ENCODE data around the gene SEC23B.
"Not testable (repeated sequence)": the region's sequence is repeated elsewhere in the genome, so short reads cannot be mapped to it uniquely, and the experiment has no call there.

Gene SEC23B

GRCh38 chr20:18496042-18496441 lies 11.7 kb upstream of the SEC23B start:
- Histone ChIP-seq H3K9ac (peak overlapping the region; percentile 75 to 87 (median 80)), H3K27me3 (no peaks in the 10 kb centered on the region), H3K9me3 (replicated peaks in 1 of 11) (no peaks in the 10 kb centered on the region; a peak in 3 of 22 replicates), H3K4me3 (peak overlapping the region; percentile 71 to 92 (median 82)), H4K20me1 (no peaks in the 10 kb centered on the region), H3K36me3 (peaks cover 17 to 31% (median 22%) of the 10 kb centered on the region in 11 experiments), H3K27ac (no peak overlapping the region), H3K4me2 (peak overlapping the region; percentile 68 to 92 (median 85)), H3K4me1 (peaks cover 9 to 20% (median 13%) of the 10 kb centered on the region in 10 experiments)
- no peak for TF ChIP-seq Cebpa-rat (IDR thresholded peaks at IDR 0.05)

DNA sequence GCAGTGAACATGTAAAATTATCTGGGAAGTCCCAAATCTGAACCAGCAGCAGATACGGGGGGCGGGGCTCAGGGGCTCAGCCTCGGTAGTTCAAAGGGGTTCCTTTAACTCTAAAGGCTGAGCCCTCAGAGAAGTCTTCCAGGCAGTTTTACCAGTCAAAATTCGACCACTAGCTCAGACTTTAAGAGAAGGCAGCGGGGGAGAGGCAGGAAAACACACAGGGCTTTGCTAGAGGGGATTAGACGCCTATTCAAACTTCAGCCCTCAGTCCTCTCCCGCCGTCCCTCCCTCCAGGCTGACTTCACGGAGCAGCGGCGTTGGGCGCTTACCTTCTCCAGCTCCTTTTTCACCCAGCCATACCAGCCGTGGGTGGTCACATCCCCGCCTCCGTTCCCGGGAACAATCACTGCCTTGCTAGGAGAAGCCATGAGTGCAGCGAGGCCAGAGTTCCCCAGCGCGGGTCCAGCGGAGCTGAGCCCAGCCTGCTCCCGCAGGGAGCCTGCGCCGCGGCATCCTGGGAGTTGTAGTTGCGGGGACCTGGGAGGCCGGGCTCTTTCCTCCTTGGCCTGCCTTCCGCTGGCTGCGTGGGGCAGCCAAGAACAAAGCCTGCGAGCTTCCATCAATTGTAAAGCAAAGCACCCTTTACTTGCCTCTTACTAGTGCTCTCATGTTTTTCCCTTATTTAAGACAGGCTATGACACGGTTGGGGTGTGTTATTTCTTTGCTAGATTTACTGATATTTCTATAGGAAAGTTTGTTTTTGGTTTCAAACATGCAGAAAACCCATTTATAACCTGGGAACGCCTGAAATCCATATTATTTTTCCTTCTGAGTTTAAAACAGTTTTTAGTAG lies 10.8 kb upstream of the SEC23B start, which contains the start of gene RBBP9:
Gene RBBP9, minus strand, starts transcription at position 486 of the 853 bp plus-strand sequence. Its CDS starts 58 bp downstream, at position 428.
- peak within 1 kb of the TSS; percentile 71 to 92 (median 82) for H3K4me3 ChIP-seq
- H3K27ac ChIP-seq, result peak within 1 kb of the TSS; percentile 22 to 69 (median 48); a peak in 19 of 22 replicates
- no peaks in the 10 kb centered on the region for H3K27me3 ChIP-seq
- H3K4me1 ChIP-seq, result peaks cover 9 to 20% (median 13%) of the 10 kb centered on the region in 10 experiments
- H3K36me3 ChIP-seq, result peaks cover 14 to 22% (median 18%) of the 10 kb centered on the region in 11 experiments
- H3K4me2 ChIP-seq, result peak within 1 kb of the TSS; percentile 68 to 92 (median 85)
- H3K9ac ChIP-seq, result peak within 1 kb of the TSS; percentile 75 to 87 (median 80)
- H3K9me3 ChIP-seq (replicated peaks in 1 of 11), result no peaks in the 10 kb centered on the region; a peak in 3 of 22 replicates
- no peaks in the 10 kb centered on the region for H4K20me1 ChIP-seq
- TF ChIP-seq Cebpa-rat (IDR thresholded peaks at IDR 0.05), result no peak

DNA sequence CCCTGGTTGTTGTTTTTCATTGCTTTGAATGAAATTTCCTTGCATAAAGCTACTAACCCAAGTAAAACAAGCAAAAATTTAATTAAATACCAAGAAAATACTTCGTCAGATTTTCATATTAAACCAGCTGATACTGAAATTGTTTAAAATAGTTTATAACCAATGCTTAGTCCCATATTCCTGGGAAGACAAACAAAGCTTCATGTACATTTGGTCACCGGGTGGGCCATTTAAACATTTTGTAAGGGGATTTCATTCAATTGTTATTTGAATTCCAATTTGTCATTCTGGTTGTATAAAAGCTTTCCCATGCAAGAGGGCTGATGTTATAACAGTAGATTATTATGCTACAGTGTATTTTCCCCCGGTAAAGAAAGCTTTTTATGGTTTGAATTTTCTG lies 10.1 kb upstream of the SEC23B start:
- H3K27me3 ChIP-seq, result no peaks in the 10 kb centered on the region
- peak overlapping the region in 7 of 11 experiments; percentile 4 to 68 (median 43); a peak in 8 of 22 replicates for H3K27ac ChIP-seq
- H3K9me3 ChIP-seq (replicated peaks in 1 of 11), result no peaks in the 10 kb centered on the region; a peak in 3 of 22 replicates
- peak overlapping the region in 2 of 11 experiments; percentile 79 to 80; a peak in 3 of 22 replicates for H3K9ac ChIP-seq
- H3K4me3 ChIP-seq, result peak overlapping the region in 5 of 10 experiments; percentile 76 to 92 (median 83); a peak in 4 of 20 replicates
- H3K36me3 ChIP-seq, result peaks cover 13 to 16% (median 13%) of the 10 kb centered on the region in 11 experiments
- no peaks in the 10 kb centered on the region for H4K20me1 ChIP-seq
- no peak for TF ChIP-seq Cebpa-rat (IDR thresholded peaks at IDR 0.05)
- peaks cover 9 to 20% (median 13%) of the 10 kb centered on the region in 10 experiments for H3K4me1 ChIP-seq
- peak overlapping the region; percentile 65 to 92 (median 85); a peak in 18 of 22 replicates for H3K4me2 ChIP-seq

GRCh38 chr20:18501672-18502071 lies 6.1 kb upstream of the SEC23B start:
- not testable (repeated sequence) for H3K36me3 ChIP-seq; H3K4me3 ChIP-seq; H3K27ac ChIP-seq; H3K9ac ChIP-seq; H3K27me3 ChIP-seq; H4K20me1 ChIP-seq; H3K9me3 ChIP-seq (replicated peaks in 1 of 11); H3K4me2 ChIP-seq
- peaks cover under 1 to 11% (median 5%) of the 10 kb centered on the region in 10 experiments; a peak in 16 of 20 replicates for H3K4me1 ChIP-seq

GRCh38 chr20:18504479-18505060 lies 3.2 kb upstream of the SEC23B start:
- Histone ChIP-seq H3K4me2 (no peak overlapping the region), H3K36me3 (peaks cover 0 to 7% (median 3%) of the 10 kb centered on the region in 11 experiments; a peak in 12 of 22 replicates), H3K4me1 (peaks cover 17 to 21% (median 19%) of the 10 kb centered on the region in 10 experiments), H3K9ac (no peak overlapping the region), H3K27ac (no peak overlapping the region), H3K9me3 (replicated peaks in 1 of 11) (no peaks in the 10 kb centered on the region), H3K4me3 (no peak overlapping the region), H4K20me1 (no peaks in the 10 kb centered on the region), H3K27me3 (no peaks in the 10 kb centered on the region)
- TF ChIP-seq Cebpa-rat (IDR thresholded peaks at IDR 0.05), result no peak

- Histone ChIP-seq H3K36me3 (peaks cover 16 to 28% (median 20%) of the 10 kb centered on the region in 11 experiments), H3K27me3 (no peaks in the 10 kb centered on the region), H4K20me1 (no peaks in the 10 kb centered on the region), H3K27ac (peak overlapping the region; percentile 69 to 95 (median 84); a peak in 21 of 22 replicates), H3K4me3 (peak overlapping the region; percentile 78 to 93 (median 86)), H3K4me2 (peak overlapping the region; percentile 65 to 95 (median 82)), H3K9me3 (replicated peaks in 1 of 11) (no peaks in the 10 kb centered on the region), H3K9ac (peak overlapping the region; percentile 78 to 94 (median 85); a peak in 21 of 22 replicates), H3K4me1 (peaks cover 17 to 40% (median 32%) of the 10 kb centered on the region in 10 experiments)
- TF ChIP-seq Cebpa-rat (IDR thresholded peaks at IDR 0.05), result no peak
Observed at GRCh38 chr20:18506744-18507143, 996 bp upstream of the SEC23B start.

DNA sequence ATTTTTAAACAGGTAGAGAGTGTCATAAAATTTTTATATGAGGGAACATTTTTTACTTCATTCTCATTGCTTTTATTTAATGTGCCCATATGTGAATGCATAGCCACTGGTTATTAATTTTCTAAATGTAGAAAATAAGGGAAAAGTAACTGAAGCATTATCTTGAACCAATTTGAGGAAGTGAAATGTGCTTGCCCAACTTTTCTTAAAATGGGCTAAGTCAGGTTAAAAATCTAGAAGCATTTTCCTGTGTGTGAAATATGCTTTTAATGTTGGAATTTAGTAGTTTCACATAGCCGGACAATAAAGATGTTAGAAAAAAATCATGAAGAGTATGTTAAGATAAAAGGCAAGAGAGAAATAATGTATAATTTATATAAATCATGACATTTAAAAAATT lies 3.8 kb downstream of the SEC23B start:
- Histone ChIP-seq H3K4me2 (peak overlapping the region in 6 of 11 experiments; percentile 24 to 75 (median 50); a peak in 9 of 22 replicates), H3K27ac (peak overlapping the region in 9 of 11 experiments; percentile 2 to 68 (median 49); a peak in 12 of 22 replicates), H3K36me3 (peaks cover 57 to 76% (median 66%) of the 10 kb centered on the region in 11 experiments), H3K27me3 (no peaks in the 10 kb centered on the region), H3K9me3 (replicated peaks in 1 of 11) (no peaks in the 10 kb centered on the region), H3K9ac (peak overlapping the region in 3 of 11 experiments; percentile 30 to 35 (median 34); a peak in 2 of 22 replicates), H4K20me1 (peaks cover 0 to 6% (median 0%) of the 10 kb centered on the region in 11 experiments; a peak in 4 of 22 replicates), H3K4me1 (peaks cover 16 to 69% (median 48%) of the 10 kb centered on the region in 10 experiments), H3K4me3 (no peak overlapping the region)
- no peak; a peak in 1 of 22 replicates for TF ChIP-seq Cebpa-rat (IDR thresholded peaks at IDR 0.05)

DNA sequence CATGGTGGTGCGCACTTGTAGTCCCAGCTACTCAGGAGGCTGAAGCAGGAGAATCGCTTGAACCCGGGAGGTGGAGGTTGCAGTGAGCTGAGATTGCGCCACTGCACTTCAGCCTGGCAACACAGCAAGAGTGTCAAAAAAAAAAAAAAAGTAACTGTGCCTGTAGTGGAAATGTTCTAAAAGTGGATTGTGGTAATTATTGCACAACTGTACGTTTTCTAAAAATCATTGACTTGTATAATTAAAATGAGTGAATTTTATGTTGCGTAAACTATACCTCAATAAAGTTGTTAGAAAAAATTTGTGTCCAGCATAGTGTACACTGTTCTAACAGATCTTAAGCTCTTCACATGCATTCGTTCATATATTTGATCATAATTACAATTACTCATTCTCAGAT lies 5.5 kb downstream of the SEC23B start:
- Histone ChIP-seq H3K4me2 (peak overlapping the region in 7 of 11 experiments; percentile 8 to 75 (median 49); a peak in 11 of 22 replicates), H4K20me1 (peaks cover 0 to 6% (median 0%) of the 10 kb centered on the region in 11 experiments; a peak in 4 of 22 replicates), H3K9ac (no peak overlapping the region), H3K27ac (peak overlapping the region in 4 of 11 experiments; percentile 6 to 68 (median 44); a peak in 5 of 22 replicates), H3K36me3 (peaks cover 69 to 91% (median 77%) of the 10 kb centered on the region in 11 experiments), H3K4me3 (no peak overlapping the region), H3K27me3 (no peaks in the 10 kb centered on the region), H3K4me1 (peaks cover 9 to 63% (median 41%) of the 10 kb centered on the region in 10 experiments), H3K9me3 (replicated peaks in 1 of 11) (no peaks in the 10 kb centered on the region)
- TF ChIP-seq Cebpa-rat (IDR thresholded peaks at IDR 0.05), result peak in 4 of 11 experiments; percentile 17 to 64 (median 36); a peak in 2 of 22 replicates

Measured in BLaER1 treated with 17β-estradiol and CSF1 and Interleukin-3, amounts not matched to agents 10 nM and 100 nM (cell line).